AG20443 (cell line): ENCODE results near the gene FOXA3.
"Not testable (repeated sequence)": the region's sequence is repeated elsewhere in the genome, so short reads cannot be mapped to it uniquely, and the experiment has no call there.

ENCODE experiments used
- DNase-seq: peaks from one replicate; pipeline ENCODE4 v3.0.0; 2012; ENCODE audit warnings: low spot score, mixed read lengths

FOXA3 gene

DNA sequence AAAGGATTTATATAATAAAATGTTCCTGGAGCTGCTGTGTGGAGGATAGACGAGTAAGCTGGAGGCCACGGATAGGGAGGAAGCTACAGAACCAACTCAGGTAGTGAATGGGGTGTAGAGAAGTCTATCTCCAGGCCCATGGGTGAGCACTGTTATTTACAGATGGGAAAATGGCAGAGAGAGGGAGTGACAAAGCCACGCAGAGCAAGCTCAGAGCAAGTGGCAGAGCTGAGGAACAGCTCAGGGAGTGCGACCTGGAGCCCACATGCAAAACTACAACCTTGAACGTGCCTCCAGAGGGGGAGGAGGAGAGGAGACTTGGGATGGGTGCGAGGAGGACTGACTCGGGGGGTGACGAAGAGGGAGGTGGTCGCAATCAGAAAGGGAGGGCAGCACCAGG is 35.6 kb upstream of the FOXA3 start:
- DNase-seq, result no peak

DNA sequence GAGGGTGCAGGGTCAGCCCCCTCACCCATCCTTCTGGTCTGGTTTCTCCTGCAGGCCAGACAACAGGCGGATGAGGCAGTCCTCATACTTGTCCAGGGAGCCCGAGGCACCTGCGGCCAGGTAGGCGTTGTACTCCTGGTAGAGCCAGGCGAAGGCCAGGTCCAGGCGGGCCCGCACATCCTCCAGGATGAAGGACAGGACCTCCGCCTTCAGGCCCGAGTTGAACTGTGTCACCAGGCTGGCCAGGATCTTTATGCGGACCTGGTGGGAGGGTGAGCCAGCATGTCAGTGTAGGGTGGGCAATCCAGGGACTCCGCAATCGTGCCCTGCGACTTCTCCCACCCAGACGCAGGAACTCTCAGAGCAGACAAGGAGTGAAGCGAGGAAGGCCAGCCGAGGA is 35.2 kb upstream of the FOXA3 start:
- DNase-seq, result no peak

GRCh38 chr19:45834970-45835369 is 29.2 kb upstream of the FOXA3 start:
- DNase-seq, result no peak

GRCh38 chr19:45842198-45842597 is 21.9 kb upstream of the FOXA3 start:
- DNase-seq, result no peak

- DNase-seq, result no peak
Observed at GRCh38 chr19:45847663-45848062, 16.5 kb upstream of the FOXA3 start.

GRCh38 chr19:45848922-45849321 is 15.2 kb upstream of the FOXA3 start:
- no peak for DNase-seq

- peak; percentile 51 for DNase-seq
Observed at GRCh38 chr19:45852145-45852750, 11.9 kb upstream of the FOXA3 start.

GRCh38 chr19:45852983-45853382 is 11.1 kb upstream of the FOXA3 start:
- no peak for DNase-seq

DNA sequence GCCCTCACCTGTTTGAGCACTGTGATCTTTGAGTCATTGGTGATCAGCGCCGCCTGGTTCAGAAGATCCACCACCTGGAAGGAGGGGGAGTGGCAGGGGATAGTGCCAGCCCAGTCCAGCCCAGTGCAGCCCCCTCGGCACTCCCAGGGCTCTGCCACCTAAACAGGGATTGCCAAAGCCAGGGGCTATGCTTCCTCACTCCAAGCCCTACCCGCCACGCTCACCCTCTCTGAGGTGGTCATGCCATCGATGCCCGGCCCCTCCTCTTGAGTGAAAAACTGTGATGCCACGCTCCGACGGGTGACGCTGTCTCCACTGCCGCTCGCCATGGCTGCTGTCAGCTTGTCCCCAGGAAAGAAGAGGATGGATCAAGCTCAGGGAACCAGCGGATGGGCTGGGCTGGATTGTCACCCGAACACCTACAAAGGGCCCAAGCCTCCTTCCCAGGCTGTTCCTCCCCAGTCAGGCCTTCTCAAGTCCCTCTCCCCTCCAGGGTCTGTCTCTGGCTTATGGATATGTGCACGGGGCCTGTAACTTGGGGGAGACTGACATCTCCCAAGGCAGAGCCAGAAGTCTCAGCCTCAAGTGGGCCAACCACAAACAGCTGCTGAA is 9.9 kb upstream of the FOXA3 start:
- no peak for DNase-seq

DNA sequence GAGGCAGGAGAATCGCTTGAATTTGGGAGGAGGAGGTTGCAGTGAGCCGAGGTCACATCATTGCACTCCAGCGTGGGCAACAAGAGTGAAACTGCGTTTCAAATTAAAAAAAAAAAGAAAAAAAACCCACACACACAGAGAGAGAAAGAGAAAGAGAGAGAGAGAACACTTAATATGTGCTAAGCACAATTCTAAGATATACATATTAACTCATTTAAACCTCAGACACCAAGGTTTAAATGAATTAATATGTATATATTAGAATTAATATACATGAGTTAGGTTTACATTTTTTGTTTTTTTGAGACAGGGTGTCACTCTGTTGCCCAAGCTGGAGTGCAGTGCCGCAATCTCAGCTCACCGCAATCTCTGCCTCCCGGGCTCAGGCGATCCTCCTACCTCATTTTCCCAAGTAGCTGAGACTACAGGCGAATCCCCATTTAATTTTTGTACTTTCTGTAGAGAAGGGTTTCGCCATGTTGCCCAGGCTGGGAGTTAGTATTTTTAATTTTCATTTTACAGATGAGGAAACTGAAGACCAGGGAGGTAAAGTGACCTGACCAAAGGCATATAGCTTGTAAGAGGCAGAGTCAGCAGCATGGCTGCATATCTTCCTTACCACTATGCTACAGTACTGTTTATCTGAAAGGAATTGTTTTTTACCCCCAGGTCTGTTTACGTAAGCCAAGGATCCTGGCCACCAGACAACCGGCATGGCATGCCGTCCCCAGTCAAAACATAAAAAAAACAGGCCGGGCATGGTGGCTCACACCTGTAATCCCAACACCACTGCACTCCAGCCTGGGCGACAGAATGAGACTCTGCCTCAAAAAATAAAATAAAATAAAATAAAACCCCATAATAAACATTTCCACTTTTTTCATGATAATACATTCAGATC is 3.5 kb upstream of the FOXA3 start:
- DNase-seq, result no peak

- no peak for DNase-seq
Observed at GRCh38 chr19:45862271-45862563, 1.9 kb upstream of the FOXA3 start.

- DNase-seq, result peak; percentile 100
Observed at GRCh38 chr19:45862564-45863334, 1.4 kb upstream of the FOXA3 start, which contains the start of gene SYMPK. SYMPK (minus strand) TSS chr19:45863147; CDS start chr19:45854495, 8,652 bp downstream.

- no peak for DNase-seq
Observed at GRCh38 chr19:45863335-45863839, 739 bp upstream of the FOXA3 start.

DNA sequence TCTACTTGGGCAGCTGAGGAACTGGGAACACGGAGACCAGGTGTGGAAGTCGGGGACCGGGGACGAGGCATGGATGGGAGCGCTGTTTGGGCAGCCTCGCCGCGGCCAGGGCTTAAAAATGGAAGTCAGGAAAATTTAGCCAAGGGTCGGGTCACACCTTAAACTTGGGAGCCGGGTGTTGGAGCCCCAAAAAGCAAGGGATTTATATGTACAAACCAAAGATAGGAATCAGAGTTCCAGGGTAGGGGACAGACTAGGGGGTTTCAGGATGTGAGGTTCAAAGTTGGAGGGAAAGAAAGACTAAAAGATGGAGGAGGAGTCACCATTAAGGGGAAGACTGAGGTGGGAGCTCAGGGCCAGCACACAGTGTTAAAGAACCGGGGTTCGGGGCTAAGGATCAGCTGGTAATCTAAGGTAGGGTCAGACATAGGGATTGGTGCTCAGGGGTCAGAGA is 530 bp downstream of the FOXA3 start:
- no peak for DNase-seq

- no peak for DNase-seq
Observed at GRCh38 chr19:45865269-45865948, 1.3 kb downstream of the FOXA3 start.

DNA sequence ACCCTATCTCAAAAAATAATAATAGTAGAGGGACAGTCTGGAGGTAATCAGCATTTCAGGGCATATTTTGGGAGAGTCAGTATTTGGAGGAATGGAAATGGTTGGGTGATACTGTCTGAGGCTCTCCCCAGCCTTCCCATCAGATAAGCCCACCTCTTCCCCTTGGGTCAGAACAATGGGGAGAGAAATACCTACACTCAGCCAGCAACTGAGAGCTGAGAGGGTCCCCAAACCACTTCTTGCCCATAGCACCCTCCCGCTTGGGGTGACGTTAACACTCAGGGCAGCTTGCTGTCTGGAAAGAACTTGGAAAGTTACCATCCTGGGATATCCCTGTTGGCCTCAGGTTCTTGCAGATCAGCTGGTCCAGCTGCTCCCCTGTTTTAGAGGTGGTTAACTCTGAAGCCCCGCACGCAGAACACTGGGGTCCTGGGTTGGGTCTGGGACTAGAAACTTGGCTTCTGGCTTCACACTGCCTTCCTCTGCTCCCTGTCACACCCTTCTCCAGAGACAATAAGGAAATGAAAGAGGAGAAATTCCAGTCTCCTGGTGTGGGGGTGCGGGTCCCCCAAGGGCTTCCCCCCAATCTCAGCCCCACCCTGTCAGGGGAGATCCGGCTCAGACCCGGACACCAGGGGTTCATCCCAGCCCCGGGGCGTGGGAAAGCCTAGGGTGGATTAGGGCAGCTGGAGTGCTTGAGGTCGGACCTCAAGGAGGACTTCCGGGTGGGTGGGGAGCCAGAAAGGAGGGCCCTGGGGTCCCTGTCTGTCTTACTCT is 2.5 kb downstream of the FOXA3 start:
- no peak for DNase-seq

DNA sequence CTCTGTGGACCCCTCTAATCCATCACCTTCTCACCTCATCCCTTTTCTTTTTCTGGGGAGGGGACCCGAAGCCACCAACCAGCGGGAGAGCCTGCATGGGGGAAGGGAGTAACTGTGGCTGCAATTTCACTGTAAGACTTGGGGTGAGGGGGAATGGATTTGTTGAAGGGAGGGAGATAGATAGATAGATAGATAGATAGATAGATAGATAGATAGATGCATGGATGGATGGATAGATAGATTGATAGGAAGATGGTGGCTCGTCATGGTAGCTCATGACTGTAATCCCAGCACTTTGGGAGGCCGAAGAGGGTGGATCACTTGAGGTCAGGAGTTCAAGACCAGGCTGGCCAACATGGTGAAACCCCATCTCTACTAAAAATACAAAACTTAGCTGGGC is 3.1 kb downstream of the FOXA3 start:
- not testable (repeated sequence) for DNase-seq

GRCh38 chr19:45870798-45871197 is 6.7 kb downstream of the FOXA3 start:
- DNase-seq, result no peak

DNA sequence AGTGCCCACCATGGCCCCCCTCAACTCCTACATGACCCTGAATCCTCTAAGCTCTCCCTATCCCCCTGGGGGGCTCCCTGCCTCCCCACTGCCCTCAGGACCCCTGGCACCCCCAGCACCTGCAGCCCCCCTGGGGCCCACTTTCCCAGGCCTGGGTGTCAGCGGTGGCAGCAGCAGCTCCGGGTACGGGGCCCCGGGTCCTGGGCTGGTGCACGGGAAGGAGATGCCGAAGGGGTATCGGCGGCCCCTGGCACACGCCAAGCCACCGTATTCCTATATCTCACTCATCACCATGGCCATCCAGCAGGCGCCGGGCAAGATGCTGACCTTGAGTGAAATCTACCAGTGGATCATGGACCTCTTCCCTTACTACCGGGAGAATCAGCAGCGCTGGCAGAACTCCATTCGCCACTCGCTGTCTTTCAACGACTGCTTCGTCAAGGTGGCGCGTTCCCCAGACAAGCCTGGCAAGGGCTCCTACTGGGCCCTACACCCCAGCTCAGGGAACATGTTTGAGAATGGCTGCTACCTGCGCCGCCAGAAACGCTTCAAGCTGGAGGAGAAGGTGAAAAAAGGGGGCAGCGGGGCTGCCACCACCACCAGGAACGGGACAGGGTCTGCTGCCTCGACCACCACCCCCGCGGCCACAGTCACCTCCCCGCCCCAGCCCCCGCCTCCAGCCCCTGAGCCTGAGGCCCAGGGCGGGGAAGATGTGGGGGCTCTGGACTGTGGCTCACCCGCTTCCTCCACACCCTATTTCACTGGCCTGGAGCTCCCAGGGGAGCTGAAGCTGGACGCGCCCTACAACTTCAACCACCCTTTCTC is 8.2 kb downstream of the FOXA3 start:
- no peak for DNase-seq

GRCh38 chr19:45873219-45873772 is 9.2 kb downstream of the FOXA3 start:
- DNase-seq, result no peak
